COLO829 (cell line): ENCODE measurements around the gene RPL19.

Source experiments
- DNase-seq: peaks from one replicate; pipeline ENCODE4 v3.0.0; 2012; ENCODE audit warnings: low spot score

The RPL19 gene

DNA sequence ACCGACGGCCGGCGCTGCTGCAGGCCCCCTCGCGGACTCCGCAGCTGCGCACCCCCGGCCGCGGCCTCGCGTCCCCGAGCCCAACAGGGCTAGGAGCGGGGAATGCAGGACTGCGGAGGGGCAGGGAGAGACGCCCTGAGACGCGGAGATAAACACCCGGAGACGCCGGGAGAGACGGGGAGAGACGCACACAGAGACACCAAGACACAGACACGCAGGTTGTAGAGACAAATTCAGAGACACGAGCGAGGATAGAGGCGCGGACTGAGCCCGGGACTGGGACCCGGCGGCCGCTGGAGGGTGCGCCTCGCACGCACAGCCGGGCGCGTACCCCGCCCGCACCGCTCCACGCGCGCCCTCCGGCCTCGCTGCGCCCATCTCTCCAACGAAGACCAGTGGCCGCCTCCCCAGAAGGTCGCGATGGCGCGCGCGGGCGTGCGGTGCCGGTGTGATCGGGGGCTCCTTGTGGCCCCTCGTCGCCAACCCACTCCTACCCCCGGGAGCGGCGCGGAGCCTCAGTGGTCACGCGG, 24.8 kb downstream of the RPL19 start:
- DNase-seq = no peak

DNA sequence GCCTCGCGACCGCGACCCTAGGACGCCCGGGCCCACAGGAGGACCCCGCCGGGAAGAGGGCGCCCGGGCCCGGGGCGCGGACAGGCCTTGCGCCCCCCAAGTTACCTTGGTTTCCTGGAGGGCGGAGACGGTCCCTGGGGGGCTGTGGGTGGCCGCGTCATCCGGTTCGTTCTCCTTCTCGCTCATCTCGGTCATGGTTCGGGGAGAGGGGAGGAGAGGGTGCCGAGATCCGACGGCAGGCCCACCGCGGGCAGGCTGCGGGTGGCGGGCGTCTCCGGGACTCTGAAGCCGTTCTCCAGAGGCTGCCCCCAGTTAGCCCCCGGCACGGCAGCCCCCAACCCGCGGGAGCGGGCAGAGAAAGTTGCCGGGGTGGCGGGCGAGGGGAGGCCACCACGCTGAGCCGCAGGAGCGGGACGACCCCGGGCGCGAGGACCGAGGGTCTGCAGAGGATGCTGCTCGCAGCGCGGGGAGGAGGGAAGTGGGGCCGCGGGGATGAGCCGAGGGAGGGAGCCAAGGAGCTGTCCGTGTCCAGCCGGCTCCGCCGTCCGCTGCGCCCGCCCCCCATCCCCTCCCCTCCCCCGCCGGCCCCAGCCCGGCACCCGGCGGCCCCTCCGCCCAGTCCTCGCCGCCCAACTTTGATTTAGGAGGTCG, 25.4 kb downstream of the RPL19 start, which contains the start of gene STAC2:
Gene STAC2, minus strand, starts transcription at position 638 of the 651 bp plus-strand sequence. Its CDS starts 443 bp downstream, at position 195.
- no peak for DNase-seq

GRCh38 chr17:39225959-39226683, 26.0 kb downstream of the RPL19 start:
- DNase-seq = peak; percentile 63

- DNase-seq = no peak
Observed at GRCh38 chr17:39227364-39227919, 27.4 kb downstream of the RPL19 start.

- peak; percentile 56 for DNase-seq
Observed at GRCh38 chr17:39229274-39229913, 29.3 kb downstream of the RPL19 start.

GRCh38 chr17:39230361-39230760, 30.3 kb downstream of the RPL19 start:
- no peak for DNase-seq

- no peak for DNase-seq
Observed at GRCh38 chr17:39231091-39231561, 31.0 kb downstream of the RPL19 start.

GRCh38 chr17:39231591-39232551, 31.8 kb downstream of the RPL19 start:
- peak; percentile 56 for DNase-seq

DNA sequence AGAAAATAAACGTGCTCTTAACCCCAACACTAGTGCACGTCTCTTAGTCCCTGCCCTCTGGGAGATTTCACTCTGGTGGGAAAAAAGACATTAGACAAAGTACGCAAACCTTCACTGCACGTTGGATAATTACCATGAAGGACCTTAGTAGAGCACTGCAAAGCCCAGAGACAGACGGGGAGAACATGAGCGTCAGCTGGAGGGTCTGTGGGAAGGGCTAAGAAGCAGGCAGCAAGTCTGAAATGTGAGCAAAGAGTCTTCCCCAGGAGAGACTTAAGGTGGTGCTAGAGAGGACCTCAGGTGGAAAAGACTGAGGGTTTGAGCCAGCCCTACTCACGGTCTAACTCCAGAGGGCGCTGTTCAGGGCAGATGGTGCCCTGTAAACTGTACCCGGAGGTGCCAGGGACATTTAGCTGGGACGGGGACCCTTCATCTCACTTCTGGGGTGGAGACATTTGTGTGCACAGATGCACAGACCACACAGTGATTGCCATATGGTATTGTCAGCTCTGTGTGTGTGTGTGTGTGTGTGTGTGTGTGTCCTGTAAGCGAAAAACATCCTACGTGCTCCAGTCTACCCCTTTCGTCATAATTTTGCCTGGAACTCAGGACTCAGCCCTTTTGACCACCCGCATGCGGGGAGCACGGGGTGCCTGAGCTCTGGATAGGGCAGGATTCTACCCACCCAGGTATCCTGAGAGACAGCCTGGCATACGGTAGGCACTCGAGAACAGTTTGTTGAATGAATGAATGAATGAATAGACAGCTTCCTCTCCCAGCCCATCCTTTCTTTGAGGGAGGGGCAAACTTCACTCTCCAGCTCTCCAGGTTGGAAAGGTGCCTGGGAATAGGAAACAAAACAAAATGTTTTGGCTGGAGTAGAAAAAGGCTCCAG, 35.7 kb downstream of the RPL19 start:
- peak; percentile 84 for DNase-seq

- DNase-seq = no peak
Observed at GRCh38 chr17:39236450-39236927, 36.4 kb downstream of the RPL19 start.

DNA sequence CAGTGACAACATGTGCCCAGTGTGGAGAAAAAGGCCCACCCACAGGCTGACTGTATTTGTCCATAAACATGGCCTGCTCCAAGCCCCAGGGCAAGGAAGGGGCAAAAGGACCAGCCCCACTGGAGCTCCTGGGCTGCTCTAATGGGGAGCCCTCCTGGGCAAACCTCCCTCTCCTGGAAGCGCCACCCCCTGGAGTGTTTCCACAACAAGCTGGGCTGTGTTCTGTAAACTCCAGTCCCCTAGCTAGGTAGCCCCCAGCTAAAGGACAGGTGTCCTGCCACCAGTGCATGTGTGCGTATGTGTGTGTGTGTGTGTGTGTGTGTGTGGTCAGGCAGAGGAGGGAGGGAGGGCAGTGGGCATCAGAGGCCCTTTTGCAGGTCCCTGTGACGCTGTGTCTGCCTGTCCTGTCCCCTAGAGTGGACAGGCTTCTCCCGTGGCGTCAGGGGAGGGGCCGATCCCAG, 36.9 kb downstream of the RPL19 start:
- DNase-seq = no peak

DNA sequence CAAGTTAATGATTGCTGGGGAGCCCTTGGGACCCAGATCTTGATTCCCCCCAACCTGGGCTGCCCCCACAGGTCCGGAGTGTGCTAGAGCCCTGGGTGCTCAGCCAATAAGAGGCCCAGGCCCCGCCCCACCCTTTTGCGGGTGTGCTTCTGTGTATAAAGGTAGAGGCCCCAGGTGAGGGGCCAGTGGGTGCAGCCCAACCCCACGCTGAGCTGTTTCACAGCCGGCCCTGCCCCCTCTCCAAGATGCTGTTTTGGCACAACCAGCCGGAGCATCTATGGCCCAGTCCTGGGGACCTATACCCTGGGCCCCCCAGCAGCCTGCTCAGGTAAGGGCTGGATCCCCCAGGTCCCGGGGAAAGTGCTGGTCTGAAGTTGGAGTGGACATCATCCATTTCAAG, 37.5 kb downstream of the RPL19 start:
- DNase-seq = no peak

- no peak for DNase-seq
Observed at GRCh38 chr17:39238311-39238972, 38.4 kb downstream of the RPL19 start.

- DNase-seq = no peak
Observed at GRCh38 chr17:39239640-39240314, 39.7 kb downstream of the RPL19 start.

- no peak for DNase-seq
Observed at GRCh38 chr17:39240631-39241030, 40.5 kb downstream of the RPL19 start.

DNA sequence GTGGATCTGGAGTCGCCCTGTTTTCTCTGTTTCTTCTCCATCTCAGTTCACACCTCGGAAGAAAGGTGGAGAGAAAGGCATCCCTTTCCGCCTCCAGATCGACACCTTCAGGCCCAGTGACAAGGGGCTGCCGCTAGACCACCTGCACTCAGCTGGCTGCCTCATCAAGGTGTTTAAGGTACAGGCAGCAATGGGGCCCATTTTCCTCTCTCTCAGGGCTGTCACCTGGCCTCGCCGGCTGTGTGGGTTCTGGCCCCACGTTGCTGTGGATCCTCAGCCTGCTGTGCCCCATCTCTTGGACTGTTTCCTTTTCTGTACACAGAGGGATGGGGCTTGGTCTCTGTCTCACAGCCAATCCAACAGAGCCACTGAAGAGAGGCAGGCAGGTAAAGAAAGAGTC, 43.1 kb downstream of the RPL19 start:
- no peak for DNase-seq

GRCh38 chr17:39244016-39244599, 44.0 kb downstream of the RPL19 start:
- DNase-seq = no peak
